RCC 7860 (cell line): ENCODE data around the gene ANKRD45.
"Not testable (repeated sequence)": the region's sequence is repeated elsewhere in the genome, so short reads cannot be mapped to it uniquely, and the experiment has no call there.

ENCODE experiments used
- DNase-seq: peaks from one replicate; pipeline ENCODE4 v3.0.0-alpha.2; 2015; ENCODE audit warnings: low spot score
- FAIRE-seq: peaks from 2 replicates; lab custom pipeline; 2012; peaks lifted over from hg19 to GRCh38; lab: Jason Lieb, UNC

The ANKRD45 gene, protein sequence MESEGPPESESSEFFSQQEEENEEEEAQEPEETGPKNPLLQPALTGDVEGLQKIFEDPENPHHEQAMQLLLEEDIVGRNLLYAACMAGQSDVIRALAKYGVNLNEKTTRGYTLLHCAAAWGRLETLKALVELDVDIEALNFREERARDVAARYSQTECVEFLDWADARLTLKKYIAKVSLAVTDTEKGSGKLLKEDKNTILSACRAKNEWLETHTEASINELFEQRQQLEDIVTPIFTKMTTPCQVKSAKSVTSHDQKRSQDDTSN

DNA sequence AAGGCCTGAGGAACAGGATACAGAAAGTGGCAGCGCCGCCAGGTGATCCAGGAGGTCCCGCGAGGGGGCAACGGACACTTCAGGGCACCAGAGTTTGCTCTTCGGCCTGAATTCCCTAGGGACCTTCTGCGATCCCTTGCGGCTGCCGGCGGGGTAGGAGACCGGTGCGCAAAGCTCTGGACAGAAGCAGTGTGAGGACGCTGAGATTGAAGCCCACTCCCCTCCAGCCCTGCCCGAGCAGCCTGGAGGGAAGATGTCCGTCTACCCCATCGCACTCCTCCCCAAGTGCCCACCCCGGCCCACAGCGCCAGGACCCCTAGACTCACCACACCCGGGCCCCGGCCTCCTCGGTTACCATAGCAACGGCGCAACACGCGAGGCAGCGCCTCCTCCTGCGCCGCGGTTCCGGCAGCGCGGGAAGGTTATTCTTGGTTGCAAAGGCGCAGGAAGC, at the start of gene ANKRD45:
Gene ANKRD45 (minus strand): TSS at position 361 of the 451 bp plus-strand sequence. CDS start 10,433 bp downstream, outside the sequence.
- FAIRE-seq (no peak), DNase-seq (no peak)

DNA sequence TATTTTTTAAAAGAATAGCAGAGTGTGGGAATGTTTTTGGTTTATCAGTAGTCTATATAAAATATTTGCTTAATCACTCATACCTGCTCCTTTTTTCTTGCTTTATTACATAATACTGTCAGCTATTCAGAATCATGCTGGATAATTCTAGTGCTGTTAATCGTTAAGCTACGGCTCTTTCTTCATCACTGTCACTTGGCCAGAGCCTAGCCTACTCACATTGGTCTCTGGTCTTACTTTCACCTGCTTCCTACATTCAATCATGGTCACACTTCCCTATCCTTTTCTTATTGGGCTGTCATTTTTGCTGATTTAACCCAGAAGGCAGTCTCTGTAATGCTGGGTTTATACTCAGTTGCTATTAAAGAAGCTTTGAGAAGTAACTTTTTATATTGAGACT, 47.6 kb upstream of the ANKRD45 start:
- FAIRE-seq (peak; percentile 46), DNase-seq (peak; percentile 26)

DNA sequence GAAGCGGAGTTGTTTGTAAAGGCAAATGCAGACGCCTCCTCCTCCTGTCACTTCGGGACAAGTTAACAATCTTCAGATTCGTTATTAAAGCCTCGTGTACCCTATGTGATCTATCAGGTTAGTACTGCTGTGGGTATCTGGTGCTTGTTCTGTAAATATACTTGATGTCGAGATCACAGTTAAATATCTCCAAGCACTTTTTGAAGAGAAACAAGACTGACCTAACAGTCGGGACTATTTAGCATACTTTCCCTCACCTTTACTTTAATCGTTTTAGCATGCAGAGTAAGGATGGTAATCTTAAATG, 45.8 kb upstream of the ANKRD45 start:
- no peak for FAIRE-seq
- peak; percentile 7 for DNase-seq

DNA sequence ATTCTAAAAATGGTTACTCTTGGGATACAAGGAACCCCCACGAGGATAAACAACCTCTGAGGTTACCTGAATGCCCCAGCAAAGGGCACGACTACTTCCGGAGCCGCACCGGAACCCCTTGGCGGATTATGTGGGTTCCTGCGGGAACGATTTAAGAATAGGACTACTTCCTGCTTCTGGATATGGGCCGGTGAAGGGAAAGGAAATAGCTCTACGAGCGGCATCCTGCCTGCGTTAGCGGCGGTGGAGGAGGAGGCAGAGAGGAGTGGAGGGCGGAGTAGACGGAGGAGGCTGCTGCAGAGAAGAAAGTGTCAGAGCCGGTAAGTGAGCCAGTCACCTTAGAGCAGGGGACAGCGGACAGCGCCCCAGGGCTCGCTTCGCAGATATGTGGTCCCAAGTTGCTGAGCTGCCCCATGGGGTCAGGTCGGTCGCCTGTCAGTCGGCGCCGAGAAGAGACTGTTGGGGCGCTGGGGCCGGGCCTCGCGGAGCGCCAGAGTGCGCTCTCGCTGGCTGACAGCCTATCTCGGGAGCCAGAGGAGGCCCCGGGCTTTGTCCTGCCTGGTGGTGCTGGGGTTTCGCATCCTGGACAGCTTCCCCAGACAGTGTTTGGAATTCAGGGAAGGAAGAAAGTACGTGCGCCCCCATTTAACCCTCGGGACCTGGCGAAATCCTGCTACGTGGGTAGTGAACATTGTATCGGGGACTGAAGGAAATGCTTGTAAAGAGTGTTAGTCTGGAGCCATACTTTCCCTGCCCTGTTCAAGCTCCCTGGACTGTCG, 45.3 kb upstream of the ANKRD45 start, which contains the start of gene KLHL20:
Gene KLHL20 (plus strand): TSS at position 223 of the 779 bp plus-strand sequence. CDS start 1,063 bp downstream, outside the sequence.
- FAIRE-seq = peak; percentile 77
- peak; percentile 87 for DNase-seq

DNA sequence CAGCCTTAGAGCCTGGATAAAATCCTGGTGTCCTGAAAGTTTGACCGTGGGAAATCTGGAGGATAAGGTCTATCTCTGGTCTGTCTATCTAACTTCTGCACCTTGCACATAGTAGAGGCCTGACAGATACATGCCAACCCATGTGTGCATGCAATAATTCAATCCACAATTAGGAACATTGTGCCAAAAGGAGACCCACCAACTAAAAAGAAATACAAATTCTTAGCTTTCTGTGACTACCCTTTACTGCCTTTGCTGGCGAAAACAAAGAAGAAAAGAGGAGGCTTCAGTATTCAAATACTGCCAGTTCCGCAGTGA, 44.7 kb upstream of the ANKRD45 start:
- no peak for DNase-seq
- FAIRE-seq = no peak

DNA sequence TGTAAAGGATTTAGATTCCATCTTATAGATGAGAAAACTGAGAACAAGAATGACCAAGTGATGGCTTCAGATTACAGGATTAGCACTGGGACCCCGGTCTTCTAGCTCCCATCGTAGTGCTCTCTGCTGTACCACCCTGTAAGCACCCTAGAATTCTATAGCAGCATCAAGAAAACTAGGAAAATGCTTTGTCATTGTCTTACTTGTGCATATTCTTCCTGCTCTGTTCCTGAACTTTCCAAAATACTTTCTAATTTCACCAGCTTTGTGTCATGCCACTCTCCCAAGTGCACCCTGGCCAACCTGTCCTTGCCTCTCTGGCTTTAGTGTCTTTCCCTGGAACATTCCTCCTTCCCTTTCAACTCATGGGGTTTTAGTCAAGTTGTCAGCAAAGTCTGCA, 39.1 kb upstream of the ANKRD45 start:
- no peak for FAIRE-seq
- DNase-seq = no peak

DNA sequence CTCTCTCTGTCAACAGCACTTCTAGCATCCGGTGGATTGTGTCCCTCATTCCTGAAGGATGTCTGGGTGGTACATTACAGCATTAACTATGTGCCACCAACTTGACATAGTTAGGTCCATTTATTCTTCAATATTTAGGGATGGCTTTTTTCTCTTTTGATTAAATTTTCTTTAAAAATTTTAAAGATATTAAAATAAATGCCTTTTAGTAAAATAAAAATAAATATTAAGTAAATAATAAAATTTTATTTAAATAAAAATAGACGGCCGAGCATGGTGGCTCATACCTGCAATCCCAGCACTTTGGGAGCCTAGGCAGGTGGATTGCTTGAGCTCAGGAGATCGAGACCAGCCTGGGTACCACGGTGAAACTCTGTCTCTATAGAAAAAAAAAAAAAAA, 35.5 kb upstream of the ANKRD45 start:
- DNase-seq = no peak
- FAIRE-seq = no peak

DNA sequence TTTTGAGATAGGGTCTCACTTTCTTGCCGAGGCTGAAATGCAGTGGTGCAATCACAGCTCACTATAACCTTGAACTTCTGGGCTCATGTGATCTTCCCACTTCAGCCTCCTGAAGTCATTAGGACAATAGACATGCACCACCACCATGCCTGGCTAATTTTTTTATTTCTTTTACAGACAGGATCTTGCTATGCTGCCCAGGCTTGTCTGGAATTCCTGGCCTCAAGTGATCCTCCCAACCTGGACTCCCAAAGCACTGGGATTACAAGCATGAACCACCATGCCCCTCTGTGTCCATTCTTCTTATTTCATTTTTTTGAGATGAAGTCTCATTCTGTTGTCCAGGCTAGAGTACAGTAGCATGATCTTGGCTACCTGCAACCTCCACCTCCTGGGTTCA, 33.1 kb upstream of the ANKRD45 start:
- FAIRE-seq = no peak
- DNase-seq = no peak

DNA sequence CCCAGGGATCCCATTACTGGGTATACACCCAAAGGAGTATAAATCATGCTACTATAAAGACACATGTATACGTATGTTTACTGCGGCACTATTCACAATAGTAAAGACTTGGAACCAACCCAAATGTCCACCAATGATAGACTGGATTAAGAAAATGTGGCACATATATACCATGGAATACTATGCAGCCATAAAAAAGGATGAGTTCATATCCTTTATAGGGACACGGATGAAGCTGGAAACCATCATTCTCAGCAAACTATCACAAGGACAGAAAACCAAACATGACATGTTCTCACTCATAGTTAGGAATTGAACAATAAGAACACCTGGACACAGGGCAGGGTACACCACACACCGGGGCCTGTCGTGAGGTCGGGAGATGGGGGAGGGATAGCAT, 31.6 kb upstream of the ANKRD45 start:
- FAIRE-seq, DNase-seq: not testable (repeated sequence)

DNA sequence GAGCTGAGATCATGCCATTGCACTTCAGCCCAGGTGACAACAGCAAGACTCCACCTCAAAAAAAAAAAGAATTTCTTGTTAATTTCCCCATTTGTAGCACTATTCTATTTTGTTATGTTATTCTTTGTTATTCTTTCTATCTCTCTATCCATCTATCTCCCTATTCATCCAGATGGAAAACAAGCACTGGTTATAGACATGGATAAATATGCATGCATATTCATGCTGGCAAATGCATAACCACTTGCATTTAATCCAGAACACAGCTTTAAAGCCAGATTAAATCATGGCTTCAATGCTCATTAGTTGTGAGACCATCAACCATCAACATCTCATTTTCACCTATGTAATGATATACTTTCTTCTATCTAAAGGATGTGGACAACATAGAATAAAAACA, 23.6 kb upstream of the ANKRD45 start:
- FAIRE-seq = no peak
- no peak for DNase-seq

DNA sequence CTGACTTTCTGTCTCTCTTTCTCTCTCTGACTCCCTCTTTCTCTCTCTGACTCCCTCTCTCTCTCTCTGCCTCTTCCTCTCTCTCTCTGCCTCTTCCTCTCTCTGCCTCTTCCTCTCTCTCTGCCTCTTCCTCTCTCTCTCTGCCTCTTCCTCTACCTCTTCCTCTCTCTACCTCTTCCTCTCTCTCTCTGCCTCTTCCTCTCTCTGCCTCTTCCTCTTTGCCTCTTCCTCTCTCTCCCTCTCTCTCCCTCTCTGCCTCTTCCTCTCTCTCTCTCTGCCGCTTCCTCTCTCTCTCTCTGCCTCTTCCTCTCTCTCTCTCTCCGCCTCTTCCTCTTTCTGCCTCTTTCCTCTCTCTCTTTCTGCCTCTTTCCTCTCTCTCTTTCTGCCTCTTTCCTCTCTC, 18.6 kb upstream of the ANKRD45 start:
- DNase-seq = no peak
- FAIRE-seq = no peak

DNA sequence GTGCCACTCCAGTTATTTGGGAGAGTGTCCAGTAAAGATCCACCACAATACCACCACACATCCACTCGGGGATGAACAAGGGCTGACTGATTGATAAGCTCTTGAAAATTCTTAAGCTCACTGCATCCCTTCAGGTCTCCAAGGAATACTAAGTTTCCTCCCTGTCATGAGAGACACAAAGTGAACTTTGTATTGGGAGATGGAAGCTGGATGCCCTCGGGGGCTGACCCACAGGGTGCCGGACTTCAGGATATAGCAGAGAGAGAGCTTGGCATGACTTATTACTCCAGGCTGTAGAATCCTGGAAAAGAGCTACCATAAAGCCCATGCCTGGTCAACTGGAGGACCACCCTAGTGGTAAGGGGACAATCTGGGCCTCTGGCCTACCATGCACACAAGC, 15.5 kb upstream of the ANKRD45 start:
- not testable (repeated sequence) for DNase-seq, FAIRE-seq

DNA sequence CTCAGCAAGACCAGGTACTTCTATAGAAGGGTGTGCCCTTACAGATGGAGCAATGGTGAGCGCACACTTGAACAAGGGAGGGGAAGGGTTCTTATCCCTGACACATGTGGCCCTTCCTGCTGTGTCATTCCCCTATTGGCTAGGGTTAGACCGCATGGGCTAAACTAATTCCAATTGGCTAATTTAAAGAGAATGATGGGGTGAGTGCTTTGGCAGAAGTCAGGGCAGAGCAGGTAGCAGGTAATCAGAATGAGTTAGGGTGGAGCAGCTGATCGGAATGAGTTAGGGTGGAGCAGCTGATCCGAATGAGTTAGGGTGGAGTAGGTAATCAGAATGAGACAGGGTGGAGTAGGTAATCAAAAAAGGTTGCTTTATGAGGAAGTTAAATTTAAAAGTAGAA, 14.2 kb upstream of the ANKRD45 start:
- FAIRE-seq, DNase-seq: not testable (repeated sequence)

DNA sequence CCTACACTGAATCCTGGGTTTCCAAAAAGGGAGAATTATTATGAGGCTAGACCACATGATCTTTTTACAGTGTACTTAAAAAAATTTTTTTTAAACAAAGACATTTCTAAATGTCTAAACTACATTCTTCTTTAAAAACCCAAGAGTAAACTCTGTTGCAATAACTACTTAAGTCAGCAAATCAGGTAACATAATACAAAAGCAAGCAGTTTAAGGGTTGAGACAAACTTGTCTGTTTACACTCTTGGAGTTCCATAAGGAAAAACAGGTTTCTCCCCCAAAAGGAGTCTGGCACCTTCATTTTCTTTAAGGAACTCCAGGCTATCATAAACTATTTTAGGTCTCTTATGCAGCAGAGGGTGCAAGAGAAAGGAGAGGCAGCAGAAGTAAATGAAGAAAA, 12.5 kb upstream of the ANKRD45 start:
- FAIRE-seq = no peak
- DNase-seq = no peak

DNA sequence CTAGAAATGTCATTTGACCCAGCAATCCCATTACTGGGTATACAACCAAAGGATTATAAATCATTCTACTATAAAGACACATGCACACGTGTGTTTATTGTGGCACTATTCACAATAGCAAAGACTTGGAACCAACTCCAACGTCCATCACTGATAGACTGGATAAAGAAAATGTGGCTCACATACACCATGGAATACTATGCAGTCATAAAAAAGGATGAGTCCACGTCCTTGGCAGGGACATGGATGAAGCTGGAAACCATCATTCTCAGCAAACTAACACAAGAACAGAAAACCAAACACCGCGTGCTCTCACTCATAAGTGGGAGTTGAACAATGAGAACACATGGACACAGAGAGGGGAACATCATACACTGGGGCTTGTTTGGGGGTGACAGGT, 10.5 kb upstream of the ANKRD45 start:
- FAIRE-seq, DNase-seq: not testable (repeated sequence)

DNA sequence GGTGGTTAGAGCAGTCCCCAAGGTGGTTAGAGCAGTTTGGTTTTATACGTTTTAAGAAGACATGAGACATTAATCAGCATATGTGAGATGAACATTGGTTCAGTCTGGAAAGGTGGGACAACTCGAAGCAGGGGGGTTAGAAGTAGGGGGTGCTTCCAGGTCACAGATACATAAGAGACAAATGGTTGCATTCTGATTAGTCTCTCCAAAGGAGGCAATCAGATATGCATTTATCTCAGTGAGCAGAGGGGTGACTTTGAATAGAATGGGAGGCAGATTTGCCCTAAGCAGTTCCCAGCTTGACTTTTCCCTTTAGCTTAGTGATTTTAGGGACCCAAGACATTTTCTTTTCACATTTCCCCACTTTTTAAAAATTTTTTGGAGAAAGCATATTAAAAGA, 4.8 kb upstream of the ANKRD45 start:
- FAIRE-seq = not testable (repeated sequence)

DNA sequence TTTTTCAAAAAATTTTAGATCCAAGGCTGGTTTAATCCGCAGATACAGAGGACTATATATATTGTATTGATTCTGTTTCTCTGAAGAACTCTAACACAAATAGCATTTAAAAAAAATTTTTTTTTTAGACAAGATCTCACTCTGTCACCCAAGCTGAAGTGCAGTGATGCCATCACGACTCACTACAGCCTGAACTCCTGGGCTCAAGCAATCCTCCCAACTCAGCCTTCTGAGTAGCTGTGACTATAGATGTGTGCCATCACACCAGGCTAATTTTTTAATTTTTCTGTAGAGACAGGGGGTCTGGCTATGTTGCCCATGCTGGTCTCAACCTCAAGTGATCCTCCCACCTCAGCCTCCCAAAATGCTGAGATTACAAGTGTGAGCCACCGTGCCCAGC, 3.0 kb downstream of the ANKRD45 start:
- FAIRE-seq (peak; percentile 23), DNase-seq (no peak)

More for the DNA sequence above, 4.8 kb upstream of the ANKRD45 start:
- DNase-seq = not testable (repeated sequence)

DNA sequence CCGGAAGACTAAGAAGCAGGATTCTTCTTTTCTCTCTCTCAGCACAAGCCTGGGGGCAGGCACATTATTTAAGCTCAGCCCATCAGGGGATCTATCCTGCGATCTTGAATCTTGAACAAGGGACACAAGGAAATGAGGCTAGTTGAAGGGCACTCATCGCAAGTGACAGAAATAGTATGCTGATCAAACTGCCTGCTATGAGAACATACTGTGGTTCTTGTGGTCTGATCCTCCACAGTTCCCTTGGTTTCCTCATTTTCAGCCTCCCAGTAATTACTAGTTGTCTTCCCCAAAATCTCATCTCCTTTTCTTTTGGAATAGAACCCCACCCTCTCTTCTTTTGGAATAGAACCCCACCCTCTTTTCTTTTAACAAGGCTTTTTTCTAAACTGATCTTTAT, 6.5 kb downstream of the ANKRD45 start:
- DNase-seq = no peak
- no peak for FAIRE-seq

DNA sequence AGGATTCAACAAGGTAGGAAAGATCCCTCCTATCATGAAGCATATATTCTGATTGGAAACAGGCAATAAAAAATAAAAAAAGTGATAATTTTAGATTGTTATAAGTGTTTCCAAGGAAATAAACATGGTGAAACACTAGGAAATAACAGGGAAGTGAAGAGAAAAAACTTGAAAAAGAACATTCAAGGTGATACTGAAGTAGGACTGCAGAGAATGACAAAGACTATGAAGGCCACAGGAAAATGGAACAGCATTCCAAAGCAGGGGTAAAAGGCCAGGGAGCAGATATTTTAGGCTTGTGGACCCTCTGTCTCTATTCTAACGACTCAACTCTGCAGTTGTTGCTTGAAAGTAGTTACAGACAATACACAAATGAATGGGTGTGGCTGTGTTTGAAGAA, 7.9 kb downstream of the ANKRD45 start:
- DNase-seq = no peak
- no peak for FAIRE-seq

DNA sequence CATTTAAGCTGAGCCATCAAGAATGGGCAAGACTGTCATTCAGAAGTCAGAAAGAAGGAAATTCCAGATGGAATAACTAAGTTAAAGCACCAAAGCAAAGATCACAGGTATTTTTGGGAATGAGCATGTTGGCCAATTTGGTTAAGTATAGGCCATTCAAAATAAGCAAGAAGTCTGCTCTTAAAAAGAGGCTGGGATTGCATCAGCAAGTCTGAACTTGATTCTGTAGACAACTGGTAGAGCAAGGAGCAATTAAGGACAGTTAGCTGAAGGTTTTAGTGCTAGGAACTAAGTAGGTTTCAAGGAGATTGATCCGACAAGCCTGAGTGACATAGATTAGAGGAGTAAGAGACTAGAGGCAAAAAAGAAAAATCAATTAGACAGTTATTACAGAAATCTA, 8.4 kb downstream of the ANKRD45 start:
- no peak for FAIRE-seq
- DNase-seq = no peak

DNA sequence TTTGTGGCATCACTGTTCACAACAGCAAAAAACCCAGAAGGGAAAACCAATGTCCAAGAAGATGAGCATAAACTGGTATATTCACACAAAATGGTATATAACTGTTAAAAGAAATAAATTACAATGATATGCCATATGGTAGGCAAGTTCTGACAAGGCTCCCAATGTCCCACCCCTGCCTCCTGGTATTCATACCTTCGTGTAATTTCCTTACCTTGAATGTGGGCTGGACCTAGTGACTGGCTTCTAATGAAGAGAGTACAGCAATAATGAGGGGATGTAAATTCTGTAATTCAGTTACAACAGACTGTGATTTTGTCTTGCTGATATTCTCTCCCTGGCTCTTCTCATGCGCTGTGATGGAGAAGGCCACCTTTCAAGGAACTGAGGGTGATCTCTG, 9.3 kb downstream of the ANKRD45 start:
- DNase-seq (no peak), FAIRE-seq (no peak)

DNA sequence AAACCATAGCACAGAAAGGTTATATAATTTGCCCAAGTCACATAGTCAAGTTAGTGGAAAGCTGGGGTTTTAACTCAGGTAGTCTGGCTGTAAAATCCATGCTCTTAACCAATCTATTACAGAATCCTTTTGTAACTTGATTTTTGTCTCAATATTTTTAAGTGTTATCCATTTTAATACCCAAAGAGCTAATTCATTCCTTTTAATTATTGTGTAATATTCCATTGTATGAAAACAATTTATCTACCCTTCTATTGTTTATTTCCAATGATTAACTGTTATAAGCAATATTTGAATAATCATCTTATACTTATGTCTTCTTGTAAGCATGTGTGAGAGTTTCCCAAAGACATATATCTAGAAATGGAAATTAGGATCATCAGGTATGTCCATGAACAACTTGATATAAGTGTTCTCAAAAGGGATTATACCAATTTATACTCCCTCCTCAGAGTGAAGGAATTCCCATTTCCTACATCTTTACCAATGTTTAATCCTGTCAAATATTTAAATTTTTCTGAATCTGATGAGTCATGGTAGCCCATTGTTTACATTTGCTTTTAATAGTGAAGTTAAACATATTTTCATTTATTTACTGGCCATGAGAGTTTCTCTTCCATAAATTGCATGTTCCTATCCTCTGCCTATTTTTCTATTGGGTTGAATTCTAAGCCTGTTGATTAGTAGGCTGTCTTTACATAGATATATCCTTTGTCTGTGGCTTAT, 20.6 kb downstream of the ANKRD45 start:
- FAIRE-seq = no peak
- no peak for DNase-seq
